Type B pancreatic cell (in vitro differentiated cells): ENCODE data around the gene VANGL2. TPM values are rescaled to one million over a fixed set of nuclear protein-coding genes. Genes with fewer than 3 reads are reported as not detected.

Experiments used
- DNase-seq: peaks from one replicate; pipeline ENCODE4 v3.0.0; 2021; ENCODE audit warnings: mixed read lengths; ENCODE audit not compliant: unreplicated experiment; ENCODE audit errors: extremely low spot score
- H3K27ac Mint-ChIP-seq: 2 replicates; pipeline ENCODE4 v1.8.0; 2021; ENCODE audit warnings: mild to moderate bottlenecking, mixed read lengths
- H3K27me3 Mint-ChIP-seq: 2 replicates; pipeline ENCODE4 v1.8.0; 2021; ENCODE audit warnings: mixed read lengths
- H3K36me3 Mint-ChIP-seq: 2 replicates; pipeline ENCODE4 v1.8.0; 2021; ENCODE audit warnings: mixed read lengths
- H3K4me1 Mint-ChIP-seq: one replicate; pipeline ENCODE4 v1.8.0; 2021; ENCODE audit warnings: mixed read lengths; ENCODE audit not compliant: unreplicated experiment
- H3K4me3 Mint-ChIP-seq: 2 replicates; pipeline ENCODE4 v1.8.0; 2021; ENCODE audit warnings: mild to moderate bottlenecking, mixed read lengths
- H3K9me3 Mint-ChIP-seq: 2 replicates; pipeline ENCODE4 v1.8.0; 2021; ENCODE audit warnings: mixed read lengths
- total RNA-seq: library from RNA; stranded (reverse); gene quantifications from 2 replicates; pipeline ENCODE4 v1.2.1, GENCODE V29; 2021; ENCODE audit warnings: low replicate concordance
- TF ChIP-seq, protein P1 (sequence below): fragments of 200-600 bp; sonication (generic); conservative IDR thresholded peaks from 2 replicates; pipeline ENCODE4 v1.5.0; 2021; ENCODE audit warnings: antibody characterized with exemption, mild to moderate bottlenecking

Gene VANGL2
- total RNA-seq, 1 donor from 2014 or later = 67.3 TPM

DNA sequence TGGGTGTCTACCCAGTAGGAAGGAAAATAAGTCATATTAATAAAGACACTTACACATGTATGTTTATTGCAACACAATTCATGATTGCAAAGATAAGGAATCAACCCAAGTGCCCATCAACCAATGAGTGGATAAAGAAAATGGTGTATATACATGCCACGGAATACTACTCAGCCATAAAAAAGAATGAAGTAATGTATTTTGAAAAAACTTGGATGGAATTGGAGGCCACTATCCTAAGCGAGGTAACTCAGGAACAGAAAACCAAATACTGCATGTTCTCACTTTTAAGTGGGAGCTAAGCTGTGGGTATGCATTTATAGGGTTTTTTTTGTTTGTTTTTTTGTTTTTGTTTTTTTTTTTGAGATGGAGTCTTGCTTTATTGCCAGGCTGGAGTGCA, 49.1 kb downstream of the VANGL2 start:
- no peak for DNase-seq
- Mint-ChIP-seq H3K4me3 (no peak overlapping the region), H3K9me3 (peaks cover 4% of the 10 kb centered on the region), H3K36me3 (no peaks in the 10 kb centered on the region), H3K27me3 (no peaks in the 10 kb centered on the region), H3K4me1 (no peaks in the 10 kb centered on the region), H3K27ac (no peak overlapping the region)
- TF ChIP-seq, protein P1, sequence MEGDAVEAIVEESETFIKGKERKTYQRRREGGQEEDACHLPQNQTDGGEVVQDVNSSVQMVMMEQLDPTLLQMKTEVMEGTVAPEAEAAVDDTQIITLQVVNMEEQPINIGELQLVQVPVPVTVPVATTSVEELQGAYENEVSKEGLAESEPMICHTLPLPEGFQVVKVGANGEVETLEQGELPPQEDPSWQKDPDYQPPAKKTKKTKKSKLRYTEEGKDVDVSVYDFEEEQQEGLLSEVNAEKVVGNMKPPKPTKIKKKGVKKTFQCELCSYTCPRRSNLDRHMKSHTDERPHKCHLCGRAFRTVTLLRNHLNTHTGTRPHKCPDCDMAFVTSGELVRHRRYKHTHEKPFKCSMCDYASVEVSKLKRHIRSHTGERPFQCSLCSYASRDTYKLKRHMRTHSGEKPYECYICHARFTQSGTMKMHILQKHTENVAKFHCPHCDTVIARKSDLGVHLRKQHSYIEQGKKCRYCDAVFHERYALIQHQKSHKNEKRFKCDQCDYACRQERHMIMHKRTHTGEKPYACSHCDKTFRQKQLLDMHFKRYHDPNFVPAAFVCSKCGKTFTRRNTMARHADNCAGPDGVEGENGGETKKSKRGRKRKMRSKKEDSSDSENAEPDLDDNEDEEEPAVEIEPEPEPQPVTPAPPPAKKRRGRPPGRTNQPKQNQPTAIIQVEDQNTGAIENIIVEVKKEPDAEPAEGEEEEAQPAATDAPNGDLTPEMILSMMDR = no peak

DNA sequence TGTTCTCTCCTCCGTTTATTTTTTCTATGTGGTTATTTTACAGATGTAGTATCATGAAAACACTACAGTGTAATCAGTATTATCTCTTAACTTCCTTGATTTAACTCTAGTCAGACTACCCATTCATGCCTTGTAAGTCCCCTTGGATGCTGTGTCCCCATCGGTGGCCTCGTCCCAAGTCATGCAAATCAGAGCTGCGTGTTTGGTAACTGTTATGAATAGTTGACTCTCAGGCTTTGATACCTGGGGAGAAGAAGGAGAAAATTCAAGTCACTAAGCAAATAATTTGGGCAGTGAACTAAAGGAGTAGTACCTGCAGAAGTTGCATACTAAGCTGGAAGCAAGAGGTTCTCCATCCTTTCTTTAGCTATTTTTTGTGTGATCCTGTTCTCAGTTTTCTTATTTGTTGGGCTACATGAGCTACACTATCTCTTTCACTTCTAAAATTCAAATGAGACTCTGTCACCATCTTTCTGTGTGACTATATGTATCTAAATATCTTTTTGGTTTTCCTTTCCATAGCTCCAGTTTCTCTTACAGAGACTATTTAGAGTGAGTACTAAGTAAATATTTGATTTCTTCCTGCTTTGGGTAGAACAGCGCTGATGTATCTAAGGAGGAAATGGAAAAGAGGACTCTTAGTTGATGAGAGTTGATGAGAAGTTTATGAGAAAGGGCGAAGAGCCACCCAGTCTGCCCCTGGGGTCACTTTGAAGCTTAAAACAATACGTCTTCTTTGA, 50.9 kb downstream of the VANGL2 start:
- H3K4me3 Mint-ChIP-seq = no peak overlapping the region
- H3K27ac Mint-ChIP-seq = no peak overlapping the region

DNA sequence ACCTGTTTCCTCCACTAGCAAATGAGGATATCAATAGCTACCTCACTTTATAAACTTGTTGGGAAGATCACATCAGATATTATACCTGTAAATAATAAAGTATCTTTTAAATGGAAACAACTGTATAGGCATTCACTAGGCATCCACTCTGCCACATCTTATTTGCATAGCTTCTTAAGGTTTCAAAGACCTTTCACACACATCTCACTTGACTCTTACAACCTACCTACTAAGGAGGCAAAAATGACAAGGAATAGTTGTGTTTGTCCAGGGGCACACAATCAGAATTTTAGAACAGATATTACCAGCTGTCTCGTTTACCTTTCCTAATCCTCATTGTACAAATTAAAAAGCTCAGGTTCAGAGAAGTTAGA, 51.5 kb downstream of the VANGL2 start:
- H3K27me3 Mint-ChIP-seq = no peaks in the 10 kb centered on the region
- H3K4me3 Mint-ChIP-seq = no peak overlapping the region
- peaks cover 4% of the 10 kb centered on the region for H3K9me3 Mint-ChIP-seq
- H3K4me1 Mint-ChIP-seq = no peaks in the 10 kb centered on the region
- H3K36me3 Mint-ChIP-seq = no peaks in the 10 kb centered on the region
- DNase-seq = no peak
- TF ChIP-seq, protein P1 = no peak
- no peak overlapping the region for H3K27ac Mint-ChIP-seq

More for the DNA sequence above, 50.9 kb downstream of the VANGL2 start:
- TF ChIP-seq, protein P1 = no peak
- Mint-ChIP-seq H3K4me1 (no peaks in the 10 kb centered on the region), H3K9me3 (peaks cover 4% of the 10 kb centered on the region), H3K27me3 (no peaks in the 10 kb centered on the region), H3K36me3 (no peaks in the 10 kb centered on the region)
- DNase-seq = no peak

DNA sequence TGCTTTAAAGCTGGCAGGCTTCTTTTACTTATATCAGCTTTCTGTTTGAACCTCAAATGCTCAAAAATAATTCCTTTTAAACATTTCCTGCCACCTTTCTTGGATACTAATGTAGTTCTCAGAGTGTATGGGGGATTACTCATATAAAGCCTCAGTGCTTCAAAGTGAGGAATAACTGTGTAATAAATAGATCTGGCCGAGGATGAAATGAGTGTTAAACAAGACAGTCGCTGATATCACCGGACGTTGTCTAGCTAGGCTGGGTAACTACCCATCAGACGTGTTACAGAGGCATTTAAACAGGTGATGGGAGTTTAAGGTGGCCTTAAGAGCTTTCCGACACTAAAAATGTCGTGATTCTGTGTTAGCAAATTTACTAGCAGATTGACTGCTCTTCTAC, 53.1 kb downstream of the VANGL2 start:
- Mint-ChIP-seq H3K36me3 (no peaks in the 10 kb centered on the region), H3K4me3 (no peak overlapping the region), H3K4me1 (no peaks in the 10 kb centered on the region), H3K27me3 (no peaks in the 10 kb centered on the region), H3K9me3 (peaks cover 4% of the 10 kb centered on the region), H3K27ac (no peak overlapping the region)
- TF ChIP-seq, protein P1 = no peak
- no peak for DNase-seq

DNA sequence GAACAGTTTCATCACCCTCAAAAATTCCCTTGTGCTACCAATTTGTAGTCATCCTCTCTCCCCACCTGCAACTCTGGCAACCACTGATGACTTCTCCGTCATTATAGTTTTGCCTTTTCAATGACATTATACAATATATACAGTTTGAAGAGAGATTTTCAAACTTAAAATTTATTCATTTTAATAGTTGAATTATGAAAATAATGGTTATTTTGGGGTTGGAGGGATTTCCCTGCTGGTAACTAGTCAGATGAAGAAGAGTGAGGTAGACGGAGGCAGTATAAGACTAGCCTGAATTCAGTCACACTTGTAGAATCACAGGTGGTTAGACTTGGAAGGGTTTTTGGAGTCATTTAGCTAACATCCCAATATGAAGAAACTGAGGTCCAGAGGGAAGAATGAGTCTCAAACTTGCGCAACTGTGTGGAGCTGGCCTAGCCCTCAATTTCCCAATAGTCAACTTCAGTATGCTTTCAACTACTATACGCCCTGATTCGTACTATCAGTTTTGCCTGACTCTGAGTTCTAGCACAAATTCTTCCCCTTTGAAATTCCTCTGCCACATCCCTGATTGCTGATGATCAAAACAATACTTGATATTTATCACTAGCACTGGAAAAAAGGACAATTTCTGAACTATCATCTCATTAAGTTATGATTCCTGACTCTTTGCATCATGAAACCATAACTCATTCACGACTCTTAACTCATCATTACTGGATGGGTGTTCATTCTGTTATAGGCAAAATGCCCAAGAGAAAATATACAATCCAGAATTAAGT, 54.2 kb downstream of the VANGL2 start:
- Mint-ChIP-seq H3K36me3 (no peaks in the 10 kb centered on the region), H3K27me3 (no peaks in the 10 kb centered on the region), H3K4me3 (no peak overlapping the region), H3K4me1 (no peaks in the 10 kb centered on the region), H3K27ac (no peak overlapping the region), H3K9me3 (peaks cover 4% of the 10 kb centered on the region)
- TF ChIP-seq, protein P1 = no peak
- no peak for DNase-seq
